Measurements from ENCODE around the gene UBE2R2.

DNA sequence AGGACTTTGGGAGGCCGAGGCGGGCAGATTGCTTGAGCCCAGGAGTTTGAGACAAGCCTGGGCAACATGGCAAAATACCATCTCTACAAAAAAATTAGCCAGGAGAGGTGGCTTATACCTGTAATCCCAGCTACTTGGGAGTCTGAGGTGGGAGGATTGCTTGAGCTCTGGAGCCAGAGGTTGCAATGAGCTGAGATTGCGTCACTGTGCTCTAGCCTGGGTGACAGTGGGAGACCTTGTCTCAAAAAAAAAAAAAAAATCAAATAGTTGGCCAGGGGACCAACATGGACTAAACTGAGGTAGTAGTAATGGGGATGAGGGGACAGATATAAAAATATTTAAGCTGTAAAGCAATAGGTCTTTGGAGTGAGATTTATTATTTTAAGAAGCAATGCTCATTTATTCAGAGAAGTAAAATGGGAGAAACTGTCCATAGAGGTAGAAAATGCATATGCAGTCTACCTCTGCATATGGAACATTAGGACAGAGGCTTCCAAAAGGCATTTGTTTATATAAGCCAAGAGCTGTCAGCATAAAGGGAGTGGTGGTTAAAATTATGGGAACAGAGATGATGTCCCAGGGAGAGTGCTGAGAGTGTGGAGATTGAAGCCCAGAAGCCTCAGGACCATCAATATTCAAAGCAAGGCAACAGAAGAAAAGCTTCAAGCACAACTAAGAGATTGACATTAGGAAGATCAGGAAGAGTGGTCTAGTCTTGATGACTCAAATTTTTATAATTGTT lies 98.1 kb downstream of the UBE2R2 start:
- no peak for TF ChIP-seq EZH2 (IDR thresholded peaks at IDR 0.05; ENCODE audit: low read length, missing control alignments)
- TF ChIP-seq CTCF (conservative IDR thresholded peaks at IDR 0.05 in 1 of 2, IDR thresholded peaks at IDR 0.05 in 1 of 2; ENCODE audit: low read depth in 1 of 2, low read length in 2 of 2) = no peak

Measured in fibroblast of lung (primary cell).